Karpas-422 (cell line): ENCODE results near the gene UBR3. TPM values are rescaled to one million over a fixed set of nuclear protein-coding genes. Genes with fewer than 3 reads are reported as not detected.
A peak's percentile ranks its signal among the peaks of the same experiment; 100 is the strongest.
"Not testable (repeated sequence)": the region's sequence is repeated elsewhere in the genome, so short reads cannot be mapped to it uniquely, and the experiment has no call there.

Experiments
- DNase-seq: peaks from one replicate; pipeline ENCODE4 v3.0.0-alpha.2; 2015
- H2AFZ ChIP-seq: fragments of 200-600 bp; sonication (generic); 2 replicates; pipeline ENCODE4 v1.6.1; 2014; ENCODE audit warnings: antibody characterized with exemption, low read length, mixed read lengths
- H3K27ac ChIP-seq: fragments of 200-600 bp; sonication (generic); 2 replicates; pipeline ENCODE4 v1.5.1; 2014; ENCODE audit warnings: mild to moderate bottlenecking, low read length, moderate library complexity
- H3K27me3 ChIP-seq: fragments of 200-600 bp; sonication (generic); 2 replicates; pipeline ENCODE4 v1.6.1; 2014; ENCODE audit warnings: low read length, mixed read lengths
- H3K36me3 ChIP-seq: fragments of 200-600 bp; sonication (generic); 2 replicates; pipeline ENCODE4 v1.6.1; 2014; ENCODE audit warnings: low read length, mixed read lengths; ENCODE audit not compliant: insufficient read depth
- H3K4me1 ChIP-seq: fragments of 200-600 bp; sonication (generic); 2 replicates; pipeline ENCODE4 v1.6.1; 2014; ENCODE audit warnings: mild to moderate bottlenecking, low read length, mixed read lengths
- H3K4me2 ChIP-seq: fragments of 200-600 bp; sonication (generic); 2 replicates; pipeline ENCODE4 v1.6.1; 2014; ENCODE audit warnings: low read length, low read depth, mild to moderate bottlenecking; ENCODE audit not compliant: poor library complexity, severe bottlenecking
- H3K4me3 ChIP-seq: fragments of 200-600 bp; sonication (generic); 2 replicates; pipeline ENCODE4 v1.5.1; 2014; ENCODE audit warnings: mild to moderate bottlenecking, antibody characterized with exemption, low read length, mixed read lengths
- H3K79me2 ChIP-seq: fragments of 200-600 bp; sonication (generic); 2 replicates; pipeline ENCODE4 v1.6.1; 2014; ENCODE audit warnings: mild to moderate bottlenecking, low read length, mixed read lengths
- H3K9ac ChIP-seq: fragments of 200-600 bp; sonication (generic); 2 replicates; pipeline ENCODE4 v1.6.0; 2014; ENCODE audit warnings: low read length
- H3K9me2 ChIP-seq: fragments of 200-600 bp; sonication (generic), shearing (Covaris generic); replicated peaks from 2 replicates; pipeline ENCODE4 v1.6.0; 2014; ENCODE audit warnings: mild to moderate bottlenecking, low read length, moderate library complexity; ENCODE audit not compliant: insufficient read depth
- H3K9me3 ChIP-seq: fragments of 300-700, 200-600 bp; sonication (generic); 2 replicates; pipeline ENCODE4 v1.6.1; 2014; ENCODE audit warnings: low read length, mixed read lengths
- H4K20me1 ChIP-seq: fragments of 200-600 bp; sonication (generic); 2 replicates; pipeline ENCODE4 v1.6.1; 2014; ENCODE audit warnings: mild to moderate bottlenecking, antibody characterized with exemption, low read length, low read depth; ENCODE audit not compliant: insufficient read depth
- total RNA-seq: library from RNA; depleted of rRNA; stranded (reverse); fragments of >200 nt; shearing (Covaris generic); gene quantifications from 2 replicates; pipeline ENCODE4 v1.2.3, GENCODE V29; 2014; ENCODE audit warnings: low replicate concordance

UBR3 gene
- total RNA-seq, 1 experiment from 2014 or later, result 50.8 TPM

GRCh38 chr2:169911119-169911518, 83.9 kb downstream of the UBR3 start:
- Histone ChIP-seq H3K79me2 (peaks cover 17% of the 10 kb centered on the region), H3K4me1 (peaks cover 2% of the 10 kb centered on the region; the same call in 1 of the 2 replicates), H3K27me3 (no peaks in the 10 kb centered on the region), H3K9me2 (no peaks in the 10 kb centered on the region), H3K36me3 (0 out of 2 replicates have a peak, but pooled peaks cover 6% of the 10 kb centered on the region), H4K20me1 (no peaks in the 10 kb centered on the region), H3K9ac (no peak overlapping the region), H2AFZ (no peak overlapping the region), H3K4me2 (no peak overlapping the region), H3K9me3 (no peaks in the 10 kb centered on the region), H3K27ac (no peak overlapping the region), H3K4me3 (no peak overlapping the region)
- DNase-seq, result no peak

- no peaks in the 10 kb centered on the region for H3K9me3 ChIP-seq
- H3K27me3 ChIP-seq, result no peaks in the 10 kb centered on the region
- H3K27ac ChIP-seq, result no peak overlapping the region
- no peaks in the 10 kb centered on the region for H4K20me1 ChIP-seq
- no peak overlapping the region for H3K9ac ChIP-seq
- no peak overlapping the region for H2AFZ ChIP-seq
- H3K4me3 ChIP-seq, result no peak overlapping the region
- peaks cover 12% of the 10 kb centered on the region for H3K4me1 ChIP-seq
- no peak overlapping the region for H3K4me2 ChIP-seq
- peaks cover 12% of the 10 kb centered on the region; the same call in 1 of the 2 replicates for H3K79me2 ChIP-seq
- H3K9me2 ChIP-seq, result no peaks in the 10 kb centered on the region
- no peak for DNase-seq
- H3K36me3 ChIP-seq, result 0 out of 2 replicates have a peak, but pooled peaks cover 6% of the 10 kb centered on the region
These were observed 89.4 kb downstream of the UBR3 start for GRCh38 chr2:169916623-169917022.

GRCh38 chr2:169923977-169924376, 96.7 kb downstream of the UBR3 start:
- DNase-seq, result no peak
- no peak overlapping the region for H3K4me2 ChIP-seq
- H2AFZ ChIP-seq, result no peak overlapping the region
- no peak overlapping the region for H3K4me3 ChIP-seq
- no peak overlapping the region for H3K9ac ChIP-seq
- H3K36me3 ChIP-seq, result no peaks in the 10 kb centered on the region; the same call in 1 of the 2 replicates
- H3K9me2 ChIP-seq, result no peaks in the 10 kb centered on the region
- H3K27me3 ChIP-seq, result no peaks in the 10 kb centered on the region
- no peaks in the 10 kb centered on the region for H3K9me3 ChIP-seq
- H4K20me1 ChIP-seq, result no peaks in the 10 kb centered on the region
- peaks cover 21% of the 10 kb centered on the region for H3K4me1 ChIP-seq
- H3K79me2 ChIP-seq, result no peaks in the 10 kb centered on the region
- no peak overlapping the region for H3K27ac ChIP-seq

- no peak overlapping the region for H3K4me2 ChIP-seq
- H3K9me2 ChIP-seq, result no peaks in the 10 kb centered on the region
- no peaks in the 10 kb centered on the region; the same call in 1 of the 2 replicates for H3K36me3 ChIP-seq
- no peaks in the 10 kb centered on the region for H3K9me3 ChIP-seq
- H3K4me1 ChIP-seq, result peaks cover 24% of the 10 kb centered on the region
- no peak overlapping the region for H3K4me3 ChIP-seq
- H4K20me1 ChIP-seq, result no peaks in the 10 kb centered on the region
- H3K27me3 ChIP-seq, result no peaks in the 10 kb centered on the region
- H3K79me2 ChIP-seq, result no peaks in the 10 kb centered on the region
- H3K27ac ChIP-seq, result no peak overlapping the region
- H2AFZ ChIP-seq, result no peak overlapping the region
- DNase-seq, result no peak
- no peak overlapping the region for H3K9ac ChIP-seq
These were observed 98.7 kb downstream of the UBR3 start for GRCh38 chr2:169925968-169926367.

GRCh38 chr2:169928463-169928864, 101.2 kb downstream of the UBR3 start:
- Histone ChIP-seq H3K9me2 (no peaks in the 10 kb centered on the region), H3K79me2 (no peaks in the 10 kb centered on the region), H3K9me3 (no peaks in the 10 kb centered on the region), H3K27ac (no peak overlapping the region), H3K4me2 (peak overlapping the region; percentile 25), H3K4me1 (peaks cover 19% of the 10 kb centered on the region), H3K4me3 (no peak overlapping the region), H3K36me3 (no peaks in the 10 kb centered on the region; the same call in 1 of the 2 replicates), H3K27me3 (no peaks in the 10 kb centered on the region), H2AFZ (no peak overlapping the region), H4K20me1 (no peaks in the 10 kb centered on the region), H3K9ac (no peak overlapping the region; the same call in 1 of the 2 replicates)
- peak; percentile 85 for DNase-seq

- H3K9me2 ChIP-seq, result no peaks in the 10 kb centered on the region
- no peak overlapping the region for H3K27ac ChIP-seq
- DNase-seq, result peak; percentile 90
- H2AFZ ChIP-seq, result no peak overlapping the region
- H3K9ac ChIP-seq, result no peak overlapping the region
- no peak overlapping the region for H3K4me3 ChIP-seq
- H3K9me3 ChIP-seq, result no peaks in the 10 kb centered on the region
- H3K4me1 ChIP-seq, result peaks cover 18% of the 10 kb centered on the region
- H3K27me3 ChIP-seq, result no peaks in the 10 kb centered on the region
- H3K36me3 ChIP-seq, result no peaks in the 10 kb centered on the region; the same call in 1 of the 2 replicates
- no peaks in the 10 kb centered on the region for H4K20me1 ChIP-seq
- H3K4me2 ChIP-seq, result peak overlapping the region; percentile 27
- peaks cover 3% of the 10 kb centered on the region; the same call in 1 of the 2 replicates for H3K79me2 ChIP-seq
These were observed 106.0 kb downstream of the UBR3 start for GRCh38 chr2:169933124-169933711.

- not testable (repeated sequence) for H3K27me3 ChIP-seq, H3K27ac ChIP-seq, H3K79me2 ChIP-seq, H3K9me2 ChIP-seq, H3K36me3 ChIP-seq, H2AFZ ChIP-seq, H3K9ac ChIP-seq, H3K4me2 ChIP-seq, H3K4me3 ChIP-seq, H3K9me3 ChIP-seq, DNase-seq, H4K20me1 ChIP-seq
- H3K4me1 ChIP-seq, result peaks cover 13% of the 10 kb centered on the region
These were observed 109.4 kb downstream of the UBR3 start for GRCh38 chr2:169936652-169937051.

- H3K79me2 ChIP-seq, result peaks cover 6% of the 10 kb centered on the region; the same call in 1 of the 2 replicates
- H3K9me2 ChIP-seq, result no peaks in the 10 kb centered on the region
- no peak overlapping the region for H2AFZ ChIP-seq
- H3K27me3 ChIP-seq, result no peaks in the 10 kb centered on the region
- no peak overlapping the region for H3K4me2 ChIP-seq
- H3K36me3 ChIP-seq, result peaks cover 17% of the 10 kb centered on the region; the same call in 1 of the 2 replicates
- H3K9ac ChIP-seq, result no peak overlapping the region
- peaks cover 12% of the 10 kb centered on the region for H3K4me1 ChIP-seq
- no peak for DNase-seq
- no peaks in the 10 kb centered on the region for H4K20me1 ChIP-seq
- H3K9me3 ChIP-seq, result no peaks in the 10 kb centered on the region
- no peak overlapping the region for H3K4me3 ChIP-seq
- H3K27ac ChIP-seq, result no peak overlapping the region
These were observed 118.3 kb downstream of the UBR3 start for GRCh38 chr2:169945515-169945914.
